GM23338 (cell line): ENCODE measurements around the gene DTX4.

Experiments used
- CTCF ChIP-seq, 2 experiments: fragments of 200-600 bp in 1 of 2; sonication (generic) in 1 of 2; conservative IDR thresholded peaks; 2 replicates each; pipeline versions ENCODE4 v1.5.1 to v1.6.1; 2016 to 2017; ENCODE audit warnings: antibody characterized with exemption in 2 of 2, low read depth in 2 of 2, mild to moderate bottlenecking in 2 of 2, moderate library complexity in 1 of 2
- EZH2 ChIP-seq: fragments of 200-600 bp; sonication (generic); IDR thresholded peaks from one replicate; pipeline ENCODE4 v1.8.0; 2017; ENCODE audit warnings: antibody characterized with exemption, mild to moderate bottlenecking, low read depth; ENCODE audit not compliant: unreplicated experiment
- ZNF331 ChIP-seq: fragments of 250-450 bp; sonication (Bioruptor Pico); IDR thresholded peaks from 2 replicates; pipeline ENCODE4 v1.5.0; 2020; ENCODE audit warnings: low read depth, mild to moderate bottlenecking, moderate library complexity
- TF ChIP-seq, protein P1 (sequence below): IDR thresholded peaks from one replicate; pipeline ENCODE4 v1.6.1; 2018; ENCODE audit warnings: antibody characterized with exemption; ENCODE audit not compliant: unreplicated experiment

DNA sequence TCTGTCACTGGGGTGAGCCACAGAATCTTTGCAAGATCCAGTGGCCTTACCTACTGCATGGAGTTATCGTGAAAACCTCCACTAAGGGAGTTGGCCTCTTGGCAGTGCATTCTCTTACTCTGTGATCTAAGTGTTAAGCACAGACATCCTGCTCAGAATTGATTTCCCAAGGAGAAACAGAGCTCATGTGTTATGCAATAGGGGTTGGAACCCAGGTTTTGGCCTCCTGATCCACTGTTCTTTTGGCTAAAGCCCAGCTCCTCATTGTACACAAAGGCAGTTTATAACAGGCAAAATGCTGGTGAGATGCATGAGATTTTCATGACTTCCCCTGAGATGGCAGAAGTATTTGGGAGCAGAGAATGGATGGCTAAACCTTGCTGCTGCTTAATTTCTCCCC lies 11.8 kb downstream of the DTX4 start:
- no peak for TF ChIP-seq EZH2
- TF ChIP-seq ZNF331 (CRISPR knock-in tag): no peak
- no peak for TF ChIP-seq CTCF (conservative IDR thresholded peaks at IDR 0.05; ENCODE audit: low read depth in 2 of 2)
- TF ChIP-seq, protein P1, sequence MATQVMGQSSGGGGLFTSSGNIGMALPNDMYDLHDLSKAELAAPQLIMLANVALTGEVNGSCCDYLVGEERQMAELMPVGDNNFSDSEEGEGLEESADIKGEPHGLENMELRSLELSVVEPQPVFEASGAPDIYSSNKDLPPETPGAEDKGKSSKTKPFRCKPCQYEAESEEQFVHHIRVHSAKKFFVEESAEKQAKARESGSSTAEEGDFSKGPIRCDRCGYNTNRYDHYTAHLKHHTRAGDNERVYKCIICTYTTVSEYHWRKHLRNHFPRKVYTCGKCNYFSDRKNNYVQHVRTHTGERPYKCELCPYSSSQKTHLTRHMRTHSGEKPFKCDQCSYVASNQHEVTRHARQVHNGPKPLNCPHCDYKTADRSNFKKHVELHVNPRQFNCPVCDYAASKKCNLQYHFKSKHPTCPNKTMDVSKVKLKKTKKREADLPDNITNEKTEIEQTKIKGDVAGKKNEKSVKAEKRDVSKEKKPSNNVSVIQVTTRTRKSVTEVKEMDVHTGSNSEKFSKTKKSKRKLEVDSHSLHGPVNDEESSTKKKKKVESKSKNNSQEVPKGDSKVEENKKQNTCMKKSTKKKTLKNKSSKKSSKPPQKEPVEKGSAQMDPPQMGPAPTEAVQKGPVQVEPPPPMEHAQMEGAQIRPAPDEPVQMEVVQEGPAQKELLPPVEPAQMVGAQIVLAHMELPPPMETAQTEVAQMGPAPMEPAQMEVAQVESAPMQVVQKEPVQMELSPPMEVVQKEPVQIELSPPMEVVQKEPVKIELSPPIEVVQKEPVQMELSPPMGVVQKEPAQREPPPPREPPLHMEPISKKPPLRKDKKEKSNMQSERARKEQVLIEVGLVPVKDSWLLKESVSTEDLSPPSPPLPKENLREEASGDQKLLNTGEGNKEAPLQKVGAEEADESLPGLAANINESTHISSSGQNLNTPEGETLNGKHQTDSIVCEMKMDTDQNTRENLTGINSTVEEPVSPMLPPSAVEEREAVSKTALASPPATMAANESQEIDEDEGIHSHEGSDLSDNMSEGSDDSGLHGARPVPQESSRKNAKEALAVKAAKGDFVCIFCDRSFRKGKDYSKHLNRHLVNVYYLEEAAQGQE: no peak
